HFF-Myc (cell line): Measurements from ENCODE around the gene GHRL.

Source experiments
- DNase-seq: peaks from one replicate; pipeline ENCODE4 v3.0.0-alpha.2; 2011; ENCODE audit warnings: low read depth; ENCODE audit errors: extremely low read depth
- H3K4me3 ChIP-seq: replicated peaks from 2 replicates; pipeline ENCODE4 v1.5.1; 2011; ENCODE audit warnings: low read depth, mild to moderate bottlenecking, control low read depth, low read length
- TF ChIP-seq, protein P1 (sequence below): IDR thresholded peaks from 2 replicates; pipeline ENCODE4 v1.5.1; 2012; ENCODE audit warnings: mild to moderate bottlenecking, low read depth, low read length, control low read depth; ENCODE audit errors: missing control alignments

Gene GHRL

DNA sequence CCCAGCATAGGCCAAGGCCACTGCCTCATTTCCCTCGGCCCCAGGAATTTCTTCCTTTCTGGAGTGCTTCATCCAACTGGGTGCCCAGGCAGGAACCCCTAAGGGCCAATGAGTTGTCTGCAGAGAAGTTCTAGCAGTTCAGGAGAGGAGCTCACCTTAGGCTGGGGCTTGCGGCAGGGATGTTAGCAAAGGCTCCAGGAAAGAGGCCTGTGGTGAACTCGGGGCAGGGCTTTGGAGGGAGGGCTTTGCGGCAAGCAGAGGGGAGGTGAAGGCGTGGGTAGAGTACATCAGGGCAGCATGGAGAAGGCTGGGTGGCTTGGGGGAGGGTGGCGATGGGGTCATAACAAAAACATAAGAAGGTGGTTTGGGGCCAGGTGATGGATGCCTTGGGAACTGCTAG is 1.1 kb downstream of the GHRL start:
- no peak for DNase-seq
- no peak overlapping the region for H3K4me3 ChIP-seq
- TF ChIP-seq, protein P1, sequence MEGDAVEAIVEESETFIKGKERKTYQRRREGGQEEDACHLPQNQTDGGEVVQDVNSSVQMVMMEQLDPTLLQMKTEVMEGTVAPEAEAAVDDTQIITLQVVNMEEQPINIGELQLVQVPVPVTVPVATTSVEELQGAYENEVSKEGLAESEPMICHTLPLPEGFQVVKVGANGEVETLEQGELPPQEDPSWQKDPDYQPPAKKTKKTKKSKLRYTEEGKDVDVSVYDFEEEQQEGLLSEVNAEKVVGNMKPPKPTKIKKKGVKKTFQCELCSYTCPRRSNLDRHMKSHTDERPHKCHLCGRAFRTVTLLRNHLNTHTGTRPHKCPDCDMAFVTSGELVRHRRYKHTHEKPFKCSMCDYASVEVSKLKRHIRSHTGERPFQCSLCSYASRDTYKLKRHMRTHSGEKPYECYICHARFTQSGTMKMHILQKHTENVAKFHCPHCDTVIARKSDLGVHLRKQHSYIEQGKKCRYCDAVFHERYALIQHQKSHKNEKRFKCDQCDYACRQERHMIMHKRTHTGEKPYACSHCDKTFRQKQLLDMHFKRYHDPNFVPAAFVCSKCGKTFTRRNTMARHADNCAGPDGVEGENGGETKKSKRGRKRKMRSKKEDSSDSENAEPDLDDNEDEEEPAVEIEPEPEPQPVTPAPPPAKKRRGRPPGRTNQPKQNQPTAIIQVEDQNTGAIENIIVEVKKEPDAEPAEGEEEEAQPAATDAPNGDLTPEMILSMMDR, result no peak

DNA sequence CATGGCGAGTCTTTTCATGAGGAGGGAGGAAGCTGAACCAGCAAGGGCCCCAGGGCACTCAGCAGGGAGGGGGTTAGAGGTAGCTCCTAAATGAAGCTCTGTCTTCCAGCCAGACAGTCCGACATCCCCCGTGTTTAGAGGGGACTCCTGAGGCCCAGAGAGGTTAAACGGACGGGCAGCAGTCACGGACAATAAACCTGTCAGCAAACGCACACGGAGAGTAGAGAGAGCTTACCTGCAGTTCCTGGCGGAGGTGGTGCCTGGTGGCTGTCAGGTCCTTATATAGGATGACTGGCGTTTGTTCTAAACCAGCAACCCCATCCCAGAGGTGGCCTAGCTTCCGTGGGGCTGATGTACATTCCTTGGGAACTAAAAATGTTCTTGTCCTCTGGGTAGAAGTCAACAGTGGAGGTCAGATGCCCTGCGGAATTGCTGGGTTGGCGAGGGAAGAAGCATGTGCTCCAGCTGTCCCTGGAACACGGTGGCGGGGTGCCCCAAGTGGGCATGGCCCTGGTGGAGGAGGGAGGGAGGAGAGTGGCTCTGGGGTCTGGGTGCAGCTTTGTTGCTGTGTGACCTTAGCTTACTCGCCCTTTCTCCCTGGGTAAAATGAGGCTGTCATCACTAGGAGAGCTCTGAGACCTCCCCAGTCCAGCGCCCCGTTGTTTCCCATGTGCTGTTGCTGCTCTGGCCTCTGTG is 2.1 kb downstream of the GHRL start:
- TF ChIP-seq, protein P1, result no peak
- no peak for DNase-seq
- H3K4me3 ChIP-seq, result no peak overlapping the region

DNA sequence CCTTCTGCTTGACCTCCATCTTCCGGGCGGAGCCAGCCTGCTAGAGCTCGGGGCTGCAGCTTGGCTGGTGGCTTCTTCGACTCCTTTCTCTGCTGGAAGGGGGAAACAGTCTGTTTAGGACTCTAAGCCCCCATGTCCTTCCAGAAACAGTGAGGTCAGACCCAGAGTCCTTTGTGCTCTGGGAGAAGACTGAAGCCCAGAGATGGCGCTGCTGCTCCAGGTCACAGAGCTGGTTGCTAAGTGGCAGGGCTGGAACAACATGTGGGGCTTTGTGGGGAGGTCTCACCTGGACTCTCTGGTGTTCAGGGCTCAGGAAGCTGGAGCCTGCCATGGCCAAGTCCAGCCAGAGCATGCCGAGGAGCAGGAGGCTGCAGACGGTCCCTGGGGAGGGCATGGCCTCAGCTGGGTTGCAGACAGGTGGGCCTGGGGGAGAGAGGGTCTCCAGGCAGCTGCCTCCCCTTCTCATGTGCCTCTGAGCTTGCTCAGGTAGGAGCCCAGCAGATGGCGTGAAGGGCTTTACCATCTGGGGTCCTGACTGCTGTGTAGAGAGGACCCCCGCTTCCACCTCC is 2.9 kb downstream of the GHRL start:
- TF ChIP-seq, protein P1, result no peak
- DNase-seq, result no peak
- no peak overlapping the region for H3K4me3 ChIP-seq

DNA sequence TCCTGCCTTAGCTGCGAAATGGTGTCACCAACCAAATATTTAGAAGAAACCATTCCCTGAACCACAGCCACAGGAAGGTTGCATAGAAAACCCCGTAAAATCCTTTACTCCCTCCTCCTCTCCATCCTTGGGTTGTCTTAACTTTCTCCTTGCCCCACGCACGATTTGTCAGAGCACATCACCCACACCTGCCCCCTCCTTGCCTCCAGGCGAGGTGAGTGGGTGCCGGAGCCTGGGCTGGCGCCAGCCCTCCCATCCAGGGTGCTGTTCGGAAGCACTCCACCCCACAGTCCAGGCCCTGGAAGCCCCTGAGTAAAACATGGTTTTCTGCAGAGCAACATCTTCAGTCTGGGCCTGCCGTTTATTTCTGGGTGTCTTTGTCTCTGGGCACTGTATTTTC is 3.7 kb downstream of the GHRL start:
- DNase-seq, result no peak
- TF ChIP-seq, protein P1, result no peak
- no peak overlapping the region for H3K4me3 ChIP-seq

DNA sequence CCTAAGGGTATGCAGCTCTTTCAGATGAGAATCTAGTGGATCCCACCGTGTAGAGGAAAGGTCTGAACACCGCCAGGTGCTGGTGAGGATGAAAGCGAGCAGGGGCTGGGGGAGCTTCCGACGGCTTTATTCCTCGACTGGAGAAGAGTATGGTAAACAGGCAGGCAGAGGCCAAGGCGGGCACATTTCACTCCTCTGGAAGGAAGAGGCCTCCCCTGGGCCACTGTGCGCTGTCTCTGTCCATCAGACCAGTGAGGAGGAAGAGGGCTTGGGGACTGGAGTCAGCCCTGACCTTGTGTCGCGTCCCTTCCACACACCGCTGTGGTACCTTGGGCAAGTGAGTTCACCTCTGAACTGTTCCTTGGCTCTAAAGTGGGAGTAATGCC is 4.2 kb downstream of the GHRL start:
- no peak for DNase-seq
- TF ChIP-seq, protein P1, result no peak
- H3K4me3 ChIP-seq, result no peak overlapping the region

DNA sequence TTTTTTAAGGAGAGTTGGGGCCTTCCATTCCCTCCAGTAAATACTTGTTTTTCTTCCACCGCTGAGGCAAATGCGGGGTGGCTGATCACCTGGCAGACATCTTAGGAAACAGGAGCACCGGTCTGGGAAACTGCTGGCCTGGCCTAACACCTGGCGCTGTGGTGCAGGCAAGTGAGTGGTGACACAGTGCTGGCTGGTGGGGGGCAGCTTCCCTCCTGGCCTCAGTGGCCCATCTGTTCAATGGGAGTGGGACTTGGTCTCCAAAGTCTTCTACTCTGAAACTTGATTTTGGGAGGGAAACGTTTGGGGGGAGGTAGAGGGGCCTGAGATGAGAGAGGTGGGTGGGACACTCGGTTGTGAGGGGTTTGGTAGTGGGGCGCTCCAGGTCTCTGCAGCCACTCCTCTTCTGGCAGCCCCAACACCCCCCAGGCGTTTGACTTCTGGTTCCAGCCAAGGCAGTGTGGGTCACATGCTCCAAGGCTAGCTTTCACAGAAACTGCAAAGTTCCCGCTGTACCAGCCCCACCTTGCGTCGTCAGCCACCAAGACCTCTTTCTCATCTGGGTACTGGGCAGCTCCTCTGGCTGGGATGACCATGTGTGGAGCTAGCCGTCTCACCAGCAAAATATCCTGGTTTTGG is 4.7 kb downstream of the GHRL start:
- no peak overlapping the region for H3K4me3 ChIP-seq
- DNase-seq, result no peak
- TF ChIP-seq, protein P1, result no peak
